NCI-H748 (cell line): ENCODE measurements around the gene SCAMP1.

Experiments used
- DNase-seq: peaks from one replicate; lab custom pipeline; 2025; ENCODE audit not compliant: unreplicated experiment; lab: John Stamatoyannopoulos, UW

The SCAMP1 gene

GRCh38 chr5:78492224-78492623 is 131.8 kb downstream of the SCAMP1 start:
- no peak for DNase-seq

- DNase-seq, result no peak
These were observed 132.2 kb downstream of the SCAMP1 start for GRCh38 chr5:78492650-78493049.

- no peak for DNase-seq
These were observed 135.4 kb downstream of the SCAMP1 start for GRCh38 chr5:78495800-78496199.

- no peak for DNase-seq
These were observed 136.0 kb downstream of the SCAMP1 start for GRCh38 chr5:78496373-78496772.

GRCh38 chr5:78497573-78498533 is 137.4 kb downstream of the SCAMP1 start:
- peak; percentile 42 for DNase-seq

GRCh38 chr5:78499485-78499884 is 139.1 kb downstream of the SCAMP1 start:
- no peak for DNase-seq

- no peak for DNase-seq
These were observed 139.6 kb downstream of the SCAMP1 start for GRCh38 chr5:78500028-78500427.

- no peak for DNase-seq
These were observed 140.5 kb downstream of the SCAMP1 start for GRCh38 chr5:78500871-78501270.

- no peak for DNase-seq
These were observed 141.3 kb downstream of the SCAMP1 start for GRCh38 chr5:78501411-78502352.

GRCh38 chr5:78503958-78504653 is 143.7 kb downstream of the SCAMP1 start:
- DNase-seq, result no peak

- DNase-seq, result peak; percentile 72
These were observed 144.6 kb downstream of the SCAMP1 start for GRCh38 chr5:78504704-78505677.

GRCh38 chr5:78505860-78506259 is 145.4 kb downstream of the SCAMP1 start:
- no peak for DNase-seq

GRCh38 chr5:78506261-78507024 is 146.0 kb downstream of the SCAMP1 start:
- no peak for DNase-seq

- DNase-seq, result no peak
These were observed 147.1 kb downstream of the SCAMP1 start for GRCh38 chr5:78507531-78507930.

- no peak for DNase-seq
These were observed 147.9 kb downstream of the SCAMP1 start for GRCh38 chr5:78508186-78508765.

GRCh38 chr5:78509145-78509865 is 148.9 kb downstream of the SCAMP1 start:
- peak; percentile 43 for DNase-seq

GRCh38 chr5:78509884-78510769 is 149.7 kb downstream of the SCAMP1 start:
- DNase-seq, result peak; percentile 72
